ENCODE results near the gene AGBL1.

DNA sequence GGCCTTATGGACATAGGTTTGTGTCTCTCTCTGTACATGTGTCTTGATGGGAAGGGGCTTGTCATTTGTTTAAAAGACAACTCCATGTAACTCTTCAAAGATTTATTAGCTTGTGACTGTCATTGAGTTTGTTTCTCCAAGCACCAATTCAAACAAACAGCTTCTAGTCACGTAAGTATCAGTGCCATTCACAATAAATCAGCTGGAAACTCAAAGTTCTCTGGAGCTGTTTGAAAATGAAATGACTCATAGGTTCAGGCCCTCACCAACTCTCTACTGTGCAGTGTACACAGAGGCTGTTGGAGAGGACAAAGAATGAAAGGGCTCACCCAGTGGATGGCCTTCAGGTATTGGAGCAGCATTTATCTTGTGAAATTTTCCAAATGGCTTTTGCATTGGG lies 476.3 kb downstream of the AGBL1 start:
- no peak for TF ChIP-seq CTCF (optimal IDR thresholded peaks at IDR 0.05 in 1 of 3, IDR thresholded peaks at IDR 0.05 in 1 of 3, conservative IDR thresholded peaks at IDR 0.05 in 1 of 3; ENCODE audit: extremely low read depth in 1 of 3, insufficient read depth in 2 of 3, low read length in 3 of 3)
- TF ChIP-seq EZH2 (IDR thresholded peaks at IDR 0.05; ENCODE audit: low read length), result no peak
